Type B pancreatic cell (in vitro differentiated cells): ENCODE measurements around the gene OBSCN. TPM values are rescaled to one million over a fixed set of nuclear protein-coding genes. Genes with fewer than 3 reads are reported as not detected.

Experiments used
- DNase-seq: peaks from one replicate; pipeline ENCODE4 v3.0.0; 2021; ENCODE audit warnings: mixed read lengths; ENCODE audit not compliant: unreplicated experiment; ENCODE audit errors: extremely low spot score
- H3K27ac Mint-ChIP-seq: 2 replicates; pipeline ENCODE4 v1.8.0; 2021; ENCODE audit warnings: mild to moderate bottlenecking, mixed read lengths
- H3K27me3 Mint-ChIP-seq: 2 replicates; pipeline ENCODE4 v1.8.0; 2021; ENCODE audit warnings: mixed read lengths
- H3K36me3 Mint-ChIP-seq: 2 replicates; pipeline ENCODE4 v1.8.0; 2021; ENCODE audit warnings: mixed read lengths
- H3K4me1 Mint-ChIP-seq: one replicate; pipeline ENCODE4 v1.8.0; 2021; ENCODE audit warnings: mixed read lengths; ENCODE audit not compliant: unreplicated experiment
- H3K4me3 Mint-ChIP-seq: 2 replicates; pipeline ENCODE4 v1.8.0; 2021; ENCODE audit warnings: mild to moderate bottlenecking, mixed read lengths
- H3K9me3 Mint-ChIP-seq: 2 replicates; pipeline ENCODE4 v1.8.0; 2021; ENCODE audit warnings: mixed read lengths
- CTCF ChIP-seq: fragments of 200-600 bp; sonication (generic); conservative IDR thresholded peaks from 2 replicates; pipeline ENCODE4 v1.5.0; 2021; ENCODE audit warnings: antibody characterized with exemption, mild to moderate bottlenecking
- total RNA-seq: library from RNA; stranded (reverse); gene quantifications from 2 replicates; pipeline ENCODE4 v1.2.1, GENCODE V29; 2021; ENCODE audit warnings: low replicate concordance

The OBSCN gene
- total RNA-seq, 1 donor from 2014 or later = 48.9 TPM

GRCh38 chr1:228287541-228288425 is 79.9 kb downstream of the OBSCN start:
- Mint-ChIP-seq H3K9me3 (no peaks in the 10 kb centered on the region), H3K27ac (no peak overlapping the region), H3K4me3 (no peak overlapping the region), H3K36me3 (peaks cover 11% of the 10 kb centered on the region), H3K27me3 (no peaks in the 10 kb centered on the region), H3K4me1 (no peaks in the 10 kb centered on the region)
- no peak for DNase-seq
- TF ChIP-seq CTCF = no peak

GRCh38 chr1:228288536-228289238 is 80.8 kb downstream of the OBSCN start:
- no peaks in the 10 kb centered on the region for H3K4me1 Mint-ChIP-seq
- no peak for DNase-seq
- peaks cover 17% of the 10 kb centered on the region for H3K36me3 Mint-ChIP-seq
- no peaks in the 10 kb centered on the region for H3K9me3 Mint-ChIP-seq
- H3K4me3 Mint-ChIP-seq = no peak overlapping the region
- no peak for TF ChIP-seq CTCF
- H3K27me3 Mint-ChIP-seq = no peaks in the 10 kb centered on the region
- H3K27ac Mint-ChIP-seq = no peak overlapping the region

DNA sequence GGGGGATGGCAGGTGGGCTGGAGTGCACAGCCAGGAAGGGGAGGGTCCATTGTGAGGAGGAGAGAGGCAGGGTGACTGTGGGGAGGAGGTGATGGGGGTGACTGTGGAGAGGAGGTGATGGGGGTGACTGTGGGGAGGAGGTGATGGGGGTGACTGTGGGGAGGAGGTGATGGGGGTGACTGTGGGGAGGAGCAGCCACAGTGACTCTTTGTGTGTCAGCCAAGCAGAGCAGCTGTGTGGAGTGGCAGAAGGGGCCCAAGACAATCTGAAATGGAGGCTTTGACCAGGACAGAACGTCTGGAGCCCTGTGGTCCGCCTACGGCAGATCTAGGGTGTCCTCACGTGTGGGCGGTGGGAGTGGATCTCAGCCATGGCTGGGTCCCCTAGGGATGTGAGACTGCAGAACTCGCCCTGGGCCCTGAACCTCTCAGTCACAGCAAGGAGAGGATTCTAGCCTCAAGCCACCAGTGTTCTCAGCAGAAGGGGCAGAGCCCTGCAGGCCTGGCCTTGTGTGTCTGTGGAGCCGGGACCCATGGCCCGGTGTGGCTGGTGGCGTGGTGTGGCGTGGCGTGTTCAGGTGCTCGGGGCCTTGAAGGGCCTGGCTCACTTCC is 81.5 kb downstream of the OBSCN start:
- TF ChIP-seq CTCF = no peak
- Mint-ChIP-seq H3K27me3 (no peaks in the 10 kb centered on the region), H3K9me3 (no peaks in the 10 kb centered on the region), H3K4me1 (no peaks in the 10 kb centered on the region), H3K27ac (no peak overlapping the region), H3K36me3 (peaks cover 24% of the 10 kb centered on the region), H3K4me3 (no peak overlapping the region)
- DNase-seq = no peak

DNA sequence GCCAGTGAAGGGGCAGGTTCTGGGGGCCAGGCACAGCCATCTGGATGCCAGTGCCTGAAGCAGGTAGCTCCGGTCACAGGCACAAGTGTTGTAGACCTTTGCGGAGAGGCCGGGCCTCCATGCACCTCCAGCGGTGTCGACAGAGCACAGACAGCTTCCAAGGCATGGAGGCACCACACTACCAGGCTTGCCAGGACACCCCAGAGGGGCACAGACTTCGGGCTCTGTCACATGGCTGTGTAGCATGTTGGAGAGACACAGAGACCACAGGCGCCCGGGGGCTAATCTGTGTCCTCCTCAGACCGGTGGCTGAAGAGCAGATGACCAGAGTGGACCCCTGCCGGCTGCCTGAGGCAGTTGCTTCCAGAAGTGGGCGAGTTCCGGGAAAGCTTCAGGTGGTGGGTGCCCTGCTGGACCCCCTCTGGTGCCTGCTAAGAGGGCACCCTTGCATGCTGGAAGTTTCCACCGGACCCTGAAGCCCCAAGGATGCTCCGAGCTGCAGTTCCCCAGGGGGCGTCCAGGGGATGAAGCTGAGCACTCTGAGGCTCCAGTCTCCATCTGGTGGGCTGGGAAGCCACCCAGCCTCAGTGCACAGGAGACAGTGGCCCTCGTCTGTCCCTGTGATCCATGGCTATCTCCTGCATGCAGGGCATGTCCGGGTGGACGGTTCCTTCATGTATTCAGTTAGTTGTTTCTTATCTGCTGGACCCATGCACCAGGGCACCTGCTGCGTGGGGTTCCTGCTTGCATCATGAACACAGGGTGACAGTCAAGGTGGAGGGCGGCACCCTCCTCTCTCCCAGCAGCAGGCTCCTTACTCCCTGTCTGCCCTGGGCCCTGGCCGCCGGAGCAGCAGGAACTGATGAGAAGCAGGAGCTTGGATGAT is 82.4 kb downstream of the OBSCN start:
- H3K36me3 Mint-ChIP-seq = peaks cover 27% of the 10 kb centered on the region

More for the DNA sequence above, 82.4 kb downstream of the OBSCN start:
- Mint-ChIP-seq H3K27ac (no peak overlapping the region), H3K9me3 (no peaks in the 10 kb centered on the region), H3K27me3 (no peaks in the 10 kb centered on the region), H3K4me1 (no peaks in the 10 kb centered on the region), H3K4me3 (no peak overlapping the region)
- DNase-seq = no peak
- TF ChIP-seq CTCF = no peak
